GM21447 (cell line): Measurements from ENCODE around the gene UHMK1.
"Not testable (repeated sequence)": the region's sequence is repeated elsewhere in the genome, so short reads cannot be mapped to it uniquely, and the experiment has no call there.

Experiments used
- ATAC-seq: cut with Tn5 transposase; IDR thresholded peaks from one replicate; pipeline ENCODE4 v1.9.1; 2021; ENCODE audit not compliant: unreplicated experiment

The UHMK1 gene

GRCh38 chr1:162564762-162565218, 67.2 kb downstream of the UHMK1 start:
- no peak for ATAC-seq

GRCh38 chr1:162565460-162565859, 67.8 kb downstream of the UHMK1 start:
- no peak for ATAC-seq

- ATAC-seq = no peak
Measured at GRCh38 chr1:162566870-162567269, 69.3 kb downstream of the UHMK1 start.

- no peak for ATAC-seq
Measured at GRCh38 chr1:162568802-162569201, 71.2 kb downstream of the UHMK1 start.

- no peak for ATAC-seq
Measured at GRCh38 chr1:162570718-162571117, 73.1 kb downstream of the UHMK1 start.

- ATAC-seq = not testable (repeated sequence)
Measured at GRCh38 chr1:162571121-162571520, 73.5 kb downstream of the UHMK1 start.

GRCh38 chr1:162571696-162572095, 74.1 kb downstream of the UHMK1 start:
- ATAC-seq = no peak

- no peak for ATAC-seq
Measured at GRCh38 chr1:162573136-162573535, 75.5 kb downstream of the UHMK1 start.

GRCh38 chr1:162578071-162578700, 80.6 kb downstream of the UHMK1 start:
- no peak for ATAC-seq

GRCh38 chr1:162578936-162579335, 81.3 kb downstream of the UHMK1 start:
- ATAC-seq = no peak
